GM21515 (cell line): ENCODE results near the gene GPR25.

Experiments used
- ATAC-seq: cut with Tn5 transposase; IDR thresholded peaks from one replicate; pipeline ENCODE4 v1.9.1; 2021; ENCODE audit not compliant: unreplicated experiment

Gene GPR25

DNA sequence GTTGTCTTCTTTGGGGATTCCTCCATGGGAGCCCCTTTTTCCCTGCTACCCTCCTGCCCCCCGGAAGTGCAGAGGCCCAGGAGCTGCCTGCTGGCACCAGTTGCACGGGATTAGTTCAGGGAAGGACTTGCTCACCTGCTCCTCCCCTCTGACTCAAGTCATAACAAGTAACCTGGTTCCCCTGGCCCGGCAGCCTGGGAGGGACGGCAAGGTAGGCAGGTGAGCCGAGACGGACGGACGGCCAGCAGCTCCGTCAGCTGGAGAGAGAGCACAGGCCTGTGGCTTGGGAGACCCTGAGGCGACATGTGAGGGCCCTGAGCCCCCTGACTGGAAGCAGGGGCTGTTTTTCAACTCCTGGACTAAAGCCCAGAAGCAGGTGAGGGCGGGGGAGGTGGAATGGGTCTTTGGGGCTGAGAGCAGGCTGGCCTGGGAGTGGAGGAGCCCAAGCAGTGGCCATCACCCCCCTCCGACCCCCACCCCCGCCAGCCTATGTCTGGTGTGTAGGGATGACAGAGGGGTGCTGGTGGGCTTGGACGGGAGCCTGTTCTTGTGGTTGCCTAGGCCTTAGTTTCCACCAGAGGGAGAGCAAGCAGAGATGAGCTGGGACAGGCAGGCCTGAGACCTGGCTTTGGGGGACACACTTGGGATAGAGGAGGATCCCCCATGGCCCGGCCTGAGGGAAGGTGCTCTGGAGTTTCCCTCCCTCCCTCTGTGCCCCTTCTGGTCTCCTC is 22.1 kb downstream of the GPR25 start, which contains the start of gene INAVA:
TSS of gene INAVA (plus strand) at position 189 of the 731 bp plus-strand sequence. CDS start 3,501 bp downstream, outside the sequence.
- no peak for ATAC-seq

DNA sequence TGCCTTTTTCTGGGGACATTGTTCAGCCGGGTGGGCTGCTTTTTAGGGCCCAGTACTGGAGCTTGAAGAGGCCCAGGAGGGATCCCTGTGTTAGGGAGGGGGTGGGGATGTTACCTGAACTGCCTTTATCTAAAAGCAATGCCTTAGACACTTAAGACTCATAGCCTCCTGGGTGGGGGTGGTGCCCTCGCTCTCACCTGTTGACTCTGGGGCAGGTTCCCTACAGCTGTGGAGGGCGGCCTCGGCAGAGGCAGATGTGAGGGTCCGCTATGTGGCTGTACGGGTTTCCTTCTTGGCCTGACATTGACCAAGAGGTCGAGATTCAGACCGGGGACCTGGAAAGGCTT is 22.6 kb downstream of the GPR25 start:
- ATAC-seq = no peak

DNA sequence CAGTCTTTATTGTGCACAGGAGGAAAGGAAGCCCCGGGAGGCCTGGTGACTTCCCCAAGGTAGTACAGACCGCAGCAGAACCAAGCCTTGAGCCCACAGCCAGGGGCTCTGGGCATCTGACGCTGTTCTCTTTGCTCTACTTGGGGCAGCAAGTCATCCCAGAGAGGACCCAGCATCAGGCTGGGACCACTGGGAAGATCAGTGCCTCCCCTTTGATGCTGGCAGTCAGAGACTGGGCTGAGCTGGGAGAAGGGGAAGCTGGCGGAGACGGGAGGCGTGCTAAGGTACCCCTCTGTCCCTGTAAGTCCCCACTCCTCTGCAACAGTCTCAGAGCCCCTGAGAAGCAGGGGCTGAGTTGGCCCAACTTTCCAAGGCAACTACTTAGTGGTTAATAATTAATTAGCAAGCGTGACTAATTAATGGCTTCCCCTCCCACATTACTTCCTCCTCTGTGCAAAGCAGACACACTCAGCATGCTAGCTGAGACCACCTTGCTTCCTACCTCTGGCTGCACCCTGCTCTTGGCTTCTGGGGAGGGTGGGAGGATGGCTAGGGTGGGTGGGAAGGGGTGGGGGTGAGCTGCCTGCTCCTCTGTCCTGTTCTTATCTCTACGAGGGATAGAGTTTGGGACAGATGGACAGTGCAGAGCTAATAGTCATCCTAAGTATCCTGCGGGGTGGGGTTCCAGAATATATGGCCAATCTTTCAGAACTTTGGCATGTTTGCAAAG is 23.2 kb downstream of the GPR25 start:
- ATAC-seq = no peak

DNA sequence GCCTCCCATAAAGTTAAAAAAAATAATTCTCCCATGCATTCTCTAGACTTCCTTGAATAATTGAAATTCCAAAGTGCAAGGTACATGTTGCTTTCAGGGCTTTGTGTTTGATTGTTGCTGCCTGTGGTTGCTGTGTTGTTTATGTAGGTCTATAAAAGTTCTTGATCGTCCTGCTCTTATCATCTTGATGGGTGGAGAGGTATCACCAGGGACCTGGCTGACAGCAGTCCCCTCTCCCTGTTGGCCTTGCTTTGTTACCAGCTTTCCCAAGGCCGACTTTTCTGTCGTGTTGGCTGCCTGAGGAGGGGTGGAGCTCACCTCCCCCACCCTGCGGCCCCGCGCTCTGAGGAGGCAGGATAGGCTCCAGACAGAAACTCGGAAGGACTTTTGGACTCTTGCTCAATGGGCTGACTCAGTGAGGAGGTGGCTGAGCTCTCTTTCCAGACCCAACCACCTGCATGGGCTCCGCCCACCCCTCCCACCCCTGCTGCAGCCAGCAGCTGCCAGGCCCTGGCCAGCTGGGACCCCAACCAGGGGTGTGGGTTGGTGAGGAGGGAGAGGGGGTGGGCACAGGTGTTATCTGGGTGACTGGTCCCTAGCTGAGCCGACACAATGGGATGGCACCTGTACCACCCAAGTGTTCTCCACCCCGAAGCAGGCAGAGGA is 23.9 kb downstream of the GPR25 start:
- no peak for ATAC-seq

DNA sequence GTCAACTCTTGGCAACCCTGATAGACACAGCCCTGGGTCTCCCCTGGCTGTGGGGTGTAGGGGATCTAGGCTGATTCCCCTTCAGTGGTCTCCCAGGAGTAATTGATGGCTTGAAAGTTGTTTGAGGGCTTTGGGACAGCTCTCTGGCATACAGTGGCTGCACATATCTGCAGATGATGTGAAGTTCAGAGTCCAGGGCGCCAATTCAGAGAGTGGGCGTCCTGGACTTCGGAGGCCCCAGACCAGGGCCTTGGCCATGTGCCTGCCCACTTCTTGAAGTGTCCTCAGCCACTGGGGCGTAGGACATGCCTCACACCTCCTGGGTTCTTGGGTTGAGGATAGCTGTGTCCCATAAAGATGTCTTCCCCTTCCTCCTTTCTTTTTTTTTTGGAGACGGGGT is 24.5 kb downstream of the GPR25 start:
- no peak for ATAC-seq

DNA sequence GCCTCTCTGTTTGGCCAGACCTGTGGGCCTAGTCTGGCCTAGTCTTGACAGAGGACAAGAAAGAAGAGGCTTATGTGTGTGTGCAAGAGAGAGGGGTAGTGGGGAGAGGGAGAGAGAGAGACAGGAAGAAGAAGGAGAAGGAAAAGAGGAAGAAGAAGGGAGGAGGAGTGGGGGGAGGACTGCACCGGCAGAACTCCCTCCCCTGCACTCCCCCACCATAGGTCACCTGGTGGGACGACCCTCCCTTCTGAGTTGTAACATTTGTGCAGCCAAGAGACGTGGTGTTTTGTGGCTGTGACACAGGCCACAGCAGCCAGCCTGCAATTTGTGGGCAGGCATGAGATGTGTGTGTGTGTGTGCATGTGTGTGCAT is 26.2 kb downstream of the GPR25 start:
- ATAC-seq = no peak

DNA sequence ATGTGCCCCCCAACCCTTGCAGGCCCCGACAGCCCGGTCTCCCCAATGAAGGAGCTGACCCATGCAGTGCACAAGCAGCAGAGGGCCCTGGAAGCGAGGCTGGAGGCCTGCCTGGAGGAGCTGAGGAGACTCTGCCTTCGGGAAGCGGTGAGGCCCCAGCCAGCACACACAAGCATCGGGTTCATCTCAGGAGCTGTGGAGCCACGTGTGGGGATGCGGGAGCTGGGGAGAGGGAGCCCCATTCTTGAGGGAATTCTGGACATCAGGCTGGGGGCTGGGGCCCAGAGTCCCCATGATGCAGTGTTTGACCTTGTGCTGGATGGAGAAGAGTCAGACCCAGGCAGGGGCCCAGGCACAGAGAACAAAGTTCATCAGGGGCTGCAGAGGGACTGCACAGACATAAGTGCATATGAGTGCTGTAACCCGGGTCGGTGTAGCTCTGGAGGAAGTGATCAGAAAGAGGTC is 26.7 kb downstream of the GPR25 start:
- ATAC-seq = no peak

DNA sequence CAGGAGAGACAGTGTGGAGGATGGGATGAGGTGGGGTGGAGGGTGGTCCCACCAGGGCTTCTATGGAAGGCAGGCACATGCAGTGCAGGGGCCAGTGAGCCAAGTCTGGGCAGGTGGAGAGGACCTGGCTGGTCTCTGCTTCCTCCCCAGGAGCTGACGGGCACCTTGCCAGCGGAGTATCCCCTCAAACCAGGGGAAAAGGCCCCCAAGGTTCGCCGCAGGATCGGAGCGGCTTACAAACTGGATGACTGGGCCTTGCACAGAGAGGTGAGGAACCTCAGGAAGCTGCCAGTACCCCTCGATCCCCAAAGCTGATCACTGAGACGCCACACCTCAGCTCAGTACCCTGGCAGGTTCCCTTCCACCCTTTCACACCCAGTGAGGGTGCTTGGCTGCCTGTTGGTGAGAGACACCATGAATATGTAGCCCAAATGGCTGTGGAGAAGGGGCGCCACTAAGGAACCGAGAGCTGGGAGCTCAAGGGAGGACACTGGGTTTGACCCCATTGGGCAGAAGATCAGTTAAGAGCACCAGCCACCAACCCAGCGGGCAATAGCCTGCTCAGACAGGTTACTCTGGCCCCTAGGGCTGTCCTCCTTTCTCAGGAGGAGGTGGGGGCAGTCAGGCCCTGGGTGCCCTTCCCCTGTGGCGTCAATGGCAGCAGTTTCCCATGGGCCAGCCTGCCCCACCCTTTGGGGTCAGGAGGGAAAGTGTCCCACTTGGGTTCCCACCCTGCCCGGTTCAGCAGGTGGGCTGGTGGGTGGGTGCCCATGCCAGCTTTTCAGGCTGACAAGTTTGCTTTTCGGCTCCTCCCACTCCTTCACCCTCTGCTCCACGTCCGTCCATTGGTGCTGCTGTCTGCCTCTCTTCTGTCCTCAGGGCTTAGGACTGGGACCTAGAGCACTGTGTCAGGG is 27.4 kb downstream of the GPR25 start:
- ATAC-seq = no peak

DNA sequence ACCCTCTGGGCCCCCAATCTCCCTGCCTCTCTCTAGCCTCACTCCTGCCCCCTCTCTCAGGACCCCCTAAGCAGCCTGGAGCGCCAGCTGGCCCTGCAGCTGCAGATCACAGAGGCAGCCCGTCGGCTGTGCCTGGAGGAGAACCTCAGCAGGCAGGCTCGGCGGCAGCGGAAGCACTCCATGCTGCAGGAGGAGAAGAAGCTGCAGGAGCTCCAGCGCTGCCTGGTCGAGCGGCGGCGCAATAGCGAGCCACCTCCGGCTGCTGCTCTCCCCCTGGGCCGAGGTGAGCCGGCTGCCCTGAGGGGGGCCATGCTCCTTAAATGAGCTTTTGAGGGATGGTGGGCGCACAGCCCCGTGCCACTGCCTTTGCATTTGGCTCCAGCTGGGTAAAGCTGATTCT is 28.1 kb downstream of the GPR25 start:
- ATAC-seq = no peak

DNA sequence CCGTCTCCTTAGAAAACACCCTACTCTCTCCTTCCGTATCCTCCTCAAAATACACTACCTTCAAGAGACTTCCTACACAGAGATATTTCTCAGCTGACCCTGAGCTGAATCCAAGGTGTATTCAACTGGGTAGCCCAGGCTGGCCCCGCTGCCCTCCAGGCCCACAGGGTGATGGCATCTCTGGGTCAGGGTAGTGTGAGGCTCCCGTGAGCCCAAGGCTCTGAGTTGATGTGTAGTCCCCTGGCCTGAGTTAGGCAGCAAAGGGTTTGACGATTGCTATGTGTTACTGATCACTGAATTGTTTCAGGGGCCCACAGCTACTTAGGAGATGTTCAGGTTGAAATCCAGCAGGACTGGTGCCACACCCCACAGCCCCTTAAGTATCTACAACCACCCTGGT is 28.6 kb downstream of the GPR25 start:
- no peak for ATAC-seq

DNA sequence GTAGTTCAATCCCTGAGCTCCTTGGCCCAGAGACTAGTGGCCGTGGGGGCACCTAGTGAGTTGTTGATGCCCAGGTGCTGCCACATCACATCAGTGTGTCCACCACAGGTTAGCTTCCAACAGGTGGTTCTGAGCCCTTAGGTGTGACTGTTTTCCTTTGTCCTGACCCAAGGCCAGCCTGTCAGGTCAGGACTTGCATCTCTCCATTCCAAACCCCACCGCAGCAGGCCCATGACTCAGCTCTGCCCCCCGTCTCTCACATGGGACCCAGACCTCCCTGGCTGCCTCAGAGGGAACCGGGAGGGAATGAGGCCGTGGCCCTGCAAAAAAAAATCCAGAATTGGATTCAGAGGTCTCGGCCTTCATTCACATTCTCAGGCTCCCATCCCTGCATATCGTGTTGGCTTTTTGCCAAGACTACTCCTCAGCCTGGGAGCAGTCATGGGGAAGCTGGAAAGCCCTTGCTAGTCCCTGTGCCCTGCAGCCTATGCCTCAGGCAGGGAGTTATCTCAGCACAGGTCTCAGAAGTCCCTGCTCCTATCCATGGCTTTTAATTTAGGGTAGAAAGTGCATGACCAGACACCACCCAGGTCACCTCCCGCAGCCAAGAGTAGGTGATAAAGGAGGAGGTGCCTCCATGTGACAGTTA is 29.1 kb downstream of the GPR25 start:
- ATAC-seq = no peak

DNA sequence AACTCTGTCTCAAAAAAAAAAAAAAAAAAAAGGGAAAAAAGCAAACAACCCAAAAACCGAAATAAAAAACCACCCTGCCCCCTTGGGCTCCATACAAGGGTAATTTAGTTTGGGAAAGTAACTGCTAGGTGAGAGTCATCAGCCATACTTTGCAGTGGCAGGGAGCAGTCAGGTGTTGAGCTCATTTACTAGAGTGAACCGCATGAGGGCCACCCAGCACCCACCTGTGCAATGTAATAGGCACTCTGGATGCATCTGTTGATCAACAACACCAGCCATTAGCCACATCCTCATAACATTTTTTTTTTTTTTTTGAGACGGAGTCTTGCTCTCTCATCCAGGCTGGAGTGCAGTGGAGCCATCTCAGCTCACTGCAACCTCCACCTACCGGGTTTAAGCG is 31.0 kb downstream of the GPR25 start:
- no peak for ATAC-seq

DNA sequence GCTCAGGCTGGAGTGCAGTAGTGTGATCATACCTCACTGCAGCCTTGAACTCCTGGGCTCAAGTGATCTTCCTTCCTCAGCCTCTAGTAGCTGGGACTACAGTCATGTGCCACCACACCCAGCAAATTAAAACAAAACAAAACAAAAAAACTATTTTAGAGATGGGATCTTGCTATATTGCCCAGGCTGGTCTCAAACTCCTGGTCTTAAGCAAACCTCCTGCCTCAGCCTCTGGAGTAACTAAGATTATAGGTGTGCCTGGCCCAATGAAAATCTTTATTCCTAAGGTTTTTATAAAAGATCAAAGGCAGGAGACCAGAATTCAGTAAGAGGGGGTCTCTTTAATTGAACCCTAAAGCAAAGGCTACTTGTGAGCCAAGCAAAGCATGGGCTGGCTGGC is 32.0 kb downstream of the GPR25 start:
- ATAC-seq = no peak

DNA sequence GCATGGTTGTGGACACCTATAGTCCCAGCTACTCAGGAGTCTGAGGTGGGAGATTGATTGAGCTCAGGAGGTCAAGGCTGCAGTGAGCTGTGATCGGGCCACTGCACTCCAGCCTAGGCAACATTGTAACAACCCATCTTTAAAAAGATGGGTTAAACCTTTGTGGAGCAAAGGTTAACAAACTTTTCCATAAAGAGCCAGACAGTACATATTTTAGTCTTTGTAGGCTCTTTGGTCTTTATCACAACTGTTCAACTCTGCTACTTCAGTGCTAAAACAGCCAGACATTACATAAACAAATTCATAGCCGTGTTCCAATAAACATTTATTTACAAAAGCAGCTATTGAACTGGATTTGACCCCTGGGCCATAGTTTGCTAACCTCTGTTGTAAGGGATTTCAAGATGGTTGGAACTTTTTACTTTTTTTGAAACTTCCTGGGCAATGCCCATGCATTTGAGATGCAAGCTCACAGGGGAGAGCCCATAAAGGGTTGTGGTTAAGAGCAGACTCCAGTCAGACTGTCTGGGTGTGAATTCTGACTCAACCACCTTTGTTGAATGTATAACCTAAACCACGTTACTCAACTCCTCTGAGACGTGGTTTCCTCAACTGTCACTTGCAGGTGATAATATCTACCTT is 32.8 kb downstream of the GPR25 start:
- ATAC-seq = no peak

DNA sequence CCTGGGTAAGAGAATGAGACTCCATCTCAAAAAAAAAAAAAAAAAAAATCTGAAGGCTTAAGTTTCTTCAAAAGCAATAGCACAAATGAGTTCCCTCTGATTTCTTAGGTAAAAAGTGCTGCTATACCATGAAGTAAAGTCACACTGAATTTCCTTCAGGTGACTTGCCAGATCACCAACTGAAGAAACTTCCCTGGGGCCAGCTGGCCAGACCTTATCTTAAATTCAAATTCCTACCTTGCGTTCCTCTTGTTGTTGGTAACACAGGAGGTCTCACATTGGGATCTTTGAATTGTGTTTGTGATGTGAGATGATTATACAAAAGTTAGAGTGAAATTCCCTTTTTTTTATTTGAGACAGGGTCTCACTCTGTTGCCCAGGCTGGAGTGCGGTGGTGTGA is 33.7 kb downstream of the GPR25 start:
- no peak for ATAC-seq

DNA sequence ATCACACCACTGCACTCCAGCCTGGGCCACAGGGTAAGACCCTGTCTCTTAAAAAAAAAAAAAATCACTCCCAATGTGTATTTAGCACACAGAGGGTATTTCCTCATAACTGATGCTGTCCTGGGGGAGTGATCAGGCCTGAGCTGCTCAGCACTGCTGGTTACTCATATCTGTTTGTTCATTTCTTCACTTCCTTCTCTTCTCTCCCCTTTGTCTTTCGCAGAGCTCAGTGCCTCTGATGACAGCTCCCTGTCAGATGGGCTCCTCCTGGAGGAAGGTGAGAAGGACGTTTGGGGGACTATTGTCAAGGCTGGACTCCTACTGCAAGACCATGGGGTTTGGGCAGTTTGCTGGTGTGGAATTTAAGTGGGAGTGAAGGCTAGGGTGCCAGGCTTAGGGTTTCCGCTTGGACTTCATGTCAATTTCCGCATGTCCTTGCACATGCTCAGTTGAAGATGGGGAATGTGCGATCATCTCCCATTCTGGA is 34.9 kb downstream of the GPR25 start:
- peak; percentile 64 for ATAC-seq

DNA sequence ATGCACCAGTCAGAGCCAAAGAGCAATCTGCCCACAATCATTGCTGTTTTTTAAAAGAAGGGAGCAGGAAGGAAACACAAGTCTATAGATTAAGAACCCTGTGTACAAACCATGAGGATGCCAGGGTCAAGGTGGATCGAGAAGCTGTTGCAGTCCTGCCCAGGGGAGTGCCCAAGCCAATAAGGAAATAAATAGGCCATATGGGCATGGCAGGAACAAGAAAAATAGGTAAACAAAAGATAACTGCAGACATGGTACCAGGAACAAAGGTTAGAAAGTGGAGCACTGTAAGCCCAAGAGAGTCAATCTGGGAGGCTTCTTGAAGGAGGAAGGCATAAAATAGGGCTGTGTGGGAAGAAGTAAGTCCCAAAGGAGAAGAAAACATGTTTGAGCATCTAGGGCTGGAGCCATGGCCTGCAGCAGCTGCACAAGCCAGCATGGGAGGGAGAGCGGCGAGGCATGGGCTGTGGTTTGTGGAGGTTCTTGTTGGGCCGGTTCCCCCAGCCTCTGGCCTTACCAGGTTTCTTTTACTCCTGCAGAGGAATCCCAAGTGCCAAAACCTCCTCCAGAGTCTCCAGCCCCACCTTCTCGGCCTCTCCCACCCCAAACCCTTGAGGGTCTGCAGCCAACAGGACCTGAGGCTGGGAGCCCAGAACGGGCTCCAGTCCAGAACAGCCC is 35.5 kb downstream of the GPR25 start:
- ATAC-seq = no peak

DNA sequence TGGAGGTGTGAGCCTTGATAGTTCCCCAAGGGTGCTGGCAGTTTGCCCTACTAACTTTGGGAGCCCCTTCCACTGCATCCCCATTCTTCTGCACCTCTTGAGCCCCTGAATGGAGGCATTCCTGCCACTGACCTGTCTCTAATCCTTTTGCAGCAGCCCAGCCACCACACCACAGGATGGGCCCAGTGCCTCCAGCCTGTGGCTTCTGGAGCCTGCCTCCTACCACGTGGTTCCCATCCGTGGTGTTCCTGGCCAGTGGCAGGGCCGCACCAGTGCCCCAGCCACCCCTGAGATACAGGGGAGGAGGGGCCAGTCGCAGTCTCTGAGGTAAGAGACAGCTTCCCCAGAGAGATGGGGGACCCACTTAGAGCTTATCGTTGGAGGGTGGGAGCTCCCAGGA is 36.3 kb downstream of the GPR25 start:
- ATAC-seq = no peak

DNA sequence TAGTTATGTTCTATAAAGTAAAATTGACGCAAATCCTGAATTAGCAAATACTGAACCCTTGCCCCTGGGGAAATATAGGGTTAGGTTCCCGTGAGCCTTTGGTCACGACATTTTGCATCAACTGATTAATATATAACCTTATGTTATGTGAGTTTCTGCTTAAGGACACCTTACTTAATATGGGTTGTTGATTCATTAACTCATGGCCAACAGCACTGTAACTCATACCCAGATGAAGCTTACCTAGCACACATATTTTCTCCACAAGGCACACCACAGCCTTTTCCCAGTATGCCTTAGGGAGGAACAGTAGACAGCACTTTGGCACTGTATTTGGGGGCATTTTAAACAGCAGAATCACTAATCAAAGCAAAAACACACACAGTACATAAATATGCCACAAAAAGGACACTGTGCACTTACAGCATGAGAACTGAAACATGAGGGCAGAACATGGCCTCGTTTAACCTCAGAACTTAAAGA is 37.0 kb downstream of the GPR25 start:
- ATAC-seq = peak; percentile 42
